OCI-LY7 (cell line): ENCODE measurements around the gene SEC22B.
"Not testable (repeated sequence)": the region's sequence is repeated elsewhere in the genome, so short reads cannot be mapped to it uniquely, and the experiment has no call there.

Experiments used
- CTCF ChIP-seq: fragments of 200-600 bp; sonication (generic); conservative IDR thresholded peaks from 2 replicates; pipeline ENCODE4 v1.5.1; 2014; ENCODE audit warnings: mild to moderate bottlenecking, antibody characterized with exemption, low read length, moderate library complexity, mixed read lengths
- EZH2phosphoT487 ChIP-seq: fragments of 200-600 bp; sonication (generic); IDR thresholded peaks from 2 replicates; pipeline ENCODE4 v1.6.1; 2018; ENCODE audit warnings: low read depth, borderline replicate concordance, mild to moderate bottlenecking, mixed run types, antibody characterized with exemption, low read length, moderate library complexity, mixed read lengths

GRCh38 chr1:120126216-120126615 is 50.1 kb downstream of the SEC22B start:
- not testable (repeated sequence) for TF ChIP-seq CTCF, EZH2phosphoT487
